Spleen (tissue), 7 donors: ENCODE data around the gene DDX20.

Source experiments
- CTCF ChIP-seq, 11 experiments: fragments of 200-600 bp in 7 of 11; fragments of 450-650 bp in 4 of 11; sonication (generic) in 4 of 11; IDR thresholded peaks in 8 of 11; conservative IDR thresholded peaks in 3 of 11; 1 replicate in 7 of 11; 2 replicates in 4 of 11; pipeline versions ENCODE4 v1.4.0 to v1.8.0; 2016 to 2021; ENCODE audit warnings: antibody characterized with exemption in 11 of 11, inconsistent platforms in 4 of 11, mild to moderate bottlenecking in 1 of 11
- POLR2A ChIP-seq, 3 donors: fragments of 450-650 bp; IDR thresholded peaks; one replicate each; pipeline ENCODE4 v1.5.1; 2017; ENCODE audit warnings: antibody characterized with exemption in 3 of 3, mild to moderate bottlenecking in 1 of 3
- POLR2AphosphoS5 ChIP-seq, 3 donors: sonication (generic); formaldehyde crosslinking; IDR thresholded peaks; one replicate each; pipeline ENCODE4 v1.5.1; 2017; ENCODE audit warnings: antibody characterized with exemption in 3 of 3
- donor health status: DM: no; HTN: no; CAD: no; lungs with moderate emphysema.
- donor health status: DM: no; HTN: no; CAD: no.
- donor health status: DM: no; HTN: no; CAD: no.

GRCh38 chr1:111755331-111756123, at the start of gene DDX20:
- TF ChIP-seq CTCF (IDR thresholded peaks at IDR 0.05 in 8 of 11, conservative IDR thresholded peaks at IDR 0.05 in 3 of 11) (peak; percentile 87 to 98 (median 94)), POLR2AphosphoS5 (IDR thresholded peaks at IDR 0.05) (peak; percentile 95), POLR2A (IDR thresholded peaks at IDR 0.05) (peak in 2 of 3 donors; percentile 26 to 52)
